Lung (tissue), 12 donors: Measurements from ENCODE around the gene CTNNBL1. TPM values are rescaled to one million over a fixed set of nuclear protein-coding genes. Genes with fewer than 3 reads are reported as not detected.

Source experiments
- ATAC-seq: fragments of 200-7000 bp; cut with Tn5 transposase; one replicate; pipeline ENCODE4 v1.9.1; 2020; ENCODE audit warnings: moderate number of reproducible peaks; ENCODE audit not compliant: insufficient read depth, low FRiP score
- DNase-seq, 3 donors: peaks; one replicate each; pipeline ENCODE4 v3.0.0-alpha.2; 2013 to 2017
- H3K27ac ChIP-seq, 2 donors: one replicate each; pipeline ENCODE4 v1.5.1; 2013; ENCODE audit warnings: mild to moderate bottlenecking in 2 of 2, moderate library complexity in 2 of 2, control low read depth in 1 of 2, inconsistent platforms in 1 of 2, low read depth in 1 of 2, low read length in 1 of 2
- H3K27me3 ChIP-seq, 3 donors: one replicate each; pipeline ENCODE4 v1.5.1; 2013; ENCODE audit warnings: low read length in 2 of 3; ENCODE audit not compliant: control insufficient read depth in 3 of 3, insufficient read depth in 3 of 3
- H3K36me3 ChIP-seq, 4 donors: one replicate each; pipeline ENCODE4 v1.5.1; 2013; ENCODE audit warnings: low read length in 4 of 4, mild to moderate bottlenecking in 1 of 4, moderate library complexity in 1 of 4; ENCODE audit not compliant: control insufficient read depth in 4 of 4, insufficient read depth in 4 of 4
- H3K4me1 ChIP-seq, 5 donors: one replicate each; pipeline ENCODE4 v1.5.1; 2013; ENCODE audit warnings: low read length in 5 of 5, mild to moderate bottlenecking in 2 of 5, moderate library complexity in 1 of 5; ENCODE audit not compliant: control insufficient read depth in 5 of 5, insufficient read depth in 5 of 5
- H3K4me3 ChIP-seq: one replicate; pipeline ENCODE4 v1.5.1; 2013; ENCODE audit warnings: mild to moderate bottlenecking, control low read depth, moderate library complexity
- H3K9ac ChIP-seq, 2 donors: one replicate each; pipeline ENCODE4 v1.5.1; 2013; ENCODE audit warnings: low read length in 2 of 2, control low read depth in 1 of 2; ENCODE audit not compliant: insufficient read depth in 1 of 2
- H3K9me3 ChIP-seq, 4 donors: one replicate each; pipeline ENCODE4 v1.5.1; 2013; ENCODE audit warnings: low read length in 3 of 4, mild to moderate bottlenecking in 1 of 4, moderate library complexity in 1 of 4; ENCODE audit not compliant: control insufficient read depth in 4 of 4, insufficient read depth in 3 of 4
- CTCF ChIP-seq: IDR thresholded peaks from 2 replicates; pipeline ENCODE4 v1.5.1; 2012; ENCODE audit warnings: mild to moderate bottlenecking; ENCODE audit errors: control extremely low read depth, extremely low read depth
- WGBS, 2 donors: extraction: QIAGEN DNeasy Blood & Tissue Kit; methylation state at CpG; one replicate each; pipeline ENCODE4 v1.1.7; 2013; 5-methylcytosine and 5-hydroxymethylcytosine counted together
- polyA plus RNA-seq, 2 donors: library from polyadenylated mRNA; stranded (reverse); fragments of 200-250 nt; gene quantifications; one replicate each; pipeline ENCODE4 v1.2.1, GENCODE V29; 2013
- total RNA-seq, 2 donors: library from RNA; depleted of rRNA in 1 of 2; stranded (reverse); fragments of >200 nt in 1 of 2; gene quantifications; one replicate each; pipeline ENCODE4 v1.2.1, GENCODE V29; 2014 to 2021
- donor health status: control.
- donor health status: control.
- donor health status: Bipolar disorder and iron deficiency.
- donor health status: healthy.
- donor health status: DM: yes; HTN: yes; CAD: no.

CTNNBL1 gene
- total and polyA plus RNA-seq, 4 donors: 38.9 to 53.1 (median 49.2) TPM

- DNase-seq (no peak), ATAC-seq (no peak)
- Histone ChIP-seq H3K27me3 (no peaks in the 10 kb centered on the region), H3K36me3 (no peaks in the 10 kb centered on the region), H3K27ac (no peak overlapping the region), H3K4me3 (no peak overlapping the region), H3K9ac (no peak overlapping the region), H3K9me3 (peaks cover 0 to 3% (median 0%) of the 10 kb centered on the region in 4 donors), H3K4me1 (no peaks in the 10 kb centered on the region)
- WGBS, 2 donors: 84 to 87% methylated on average over 6 of the region's 6 CpGs
- TF ChIP-seq CTCF: no peak
These were observed 36.9 kb upstream of the CTNNBL1 start for GRCh38 chr20:37656945-37657344.

- Histone ChIP-seq H3K27ac (no peak overlapping the region), H3K9me3 (peaks cover 0 to 3% (median 0%) of the 10 kb centered on the region in 4 donors), H3K9ac (no peak overlapping the region), H3K4me3 (no peak overlapping the region), H3K27me3 (no peaks in the 10 kb centered on the region), H3K4me1 (no peaks in the 10 kb centered on the region), H3K36me3 (no peaks in the 10 kb centered on the region)
- 65 to 68% methylated on average over 6 of the region's 6 CpGs for WGBS, 2 donors
- ATAC-seq (no peak), DNase-seq (no peak)
- TF ChIP-seq CTCF: no peak
These were observed 35.7 kb upstream of the CTNNBL1 start for GRCh38 chr20:37657924-37658804.

GRCh38 chr20:37661519-37661918 is 32.3 kb upstream of the CTNNBL1 start:
- H3K27me3 ChIP-seq: no peaks in the 10 kb centered on the region
- no peak overlapping the region for H3K4me3 ChIP-seq
- H3K9me3 ChIP-seq: peaks cover 0 to 5% (median 0%) of the 10 kb centered on the region in 4 donors
- no peak for ATAC-seq
- no peak for TF ChIP-seq CTCF
- no peak overlapping the region for H3K9ac ChIP-seq
- DNase-seq: no peak
- no peaks in the 10 kb centered on the region for H3K36me3 ChIP-seq
- H3K27ac ChIP-seq: no peak overlapping the region
- 71 to 73% methylated on average over 6 of the region's 6 CpGs for WGBS, 2 donors
- H3K4me1 ChIP-seq: no peaks in the 10 kb centered on the region
